BE2C (cell line): ENCODE results near the gene ZNF550.

Experiments used
- DNase-seq: peaks from one replicate; pipeline ENCODE4 v3.0.0-alpha.2; 2020
- H3K27me3 ChIP-seq: fragments of 250-450 bp; sonication (Bioruptor Pico); 2 replicates; pipeline ENCODE4 v1.5.1; 2020; ENCODE audit warnings: mild to moderate bottlenecking
- H3K36me3 ChIP-seq: fragments of 250-450 bp; sonication (Bioruptor Pico); 2 replicates; pipeline ENCODE4 v1.5.1; 2020; ENCODE audit warnings: mild to moderate bottlenecking
- H3K4me1 ChIP-seq: fragments of 250-450 bp; sonication (Bioruptor Pico); 2 replicates; pipeline ENCODE4 v1.5.1; 2020
- H3K4me3 ChIP-seq: 2 replicates; pipeline ENCODE4 v1.5.1; 2011; ENCODE audit warnings: low read depth, low read length
- H3K9me3 ChIP-seq: fragments of 250-450 bp; sonication (Bioruptor Pico); 2 replicates; pipeline ENCODE4 v1.5.1; 2020
- TF ChIP-seq, protein P1 (sequence below): IDR thresholded peaks from 2 replicates; pipeline ENCODE4 v1.5.1; 2012; ENCODE audit warnings: mild to moderate bottlenecking, low read depth, low read length

Gene ZNF550

DNA sequence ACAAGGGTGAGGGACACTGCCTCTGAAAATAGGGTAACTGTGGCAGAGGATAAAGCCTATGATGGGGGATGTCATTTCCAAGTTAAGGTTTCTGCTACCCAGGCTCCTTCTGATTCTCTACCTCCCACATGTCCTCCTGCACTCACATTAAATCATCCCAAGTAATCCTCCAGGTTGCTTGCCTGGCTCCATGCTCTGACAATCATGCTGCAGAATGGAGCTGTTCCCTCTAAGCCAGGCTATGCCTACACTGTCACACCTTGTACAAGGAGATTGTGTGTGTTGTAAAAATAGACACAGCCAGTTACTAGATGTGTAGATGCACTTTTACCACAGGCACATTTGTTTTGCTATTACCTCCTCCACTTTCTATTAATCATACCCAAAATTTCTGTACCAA is 11.0 kb upstream of the ZNF550 start:
- TF ChIP-seq, protein P1, sequence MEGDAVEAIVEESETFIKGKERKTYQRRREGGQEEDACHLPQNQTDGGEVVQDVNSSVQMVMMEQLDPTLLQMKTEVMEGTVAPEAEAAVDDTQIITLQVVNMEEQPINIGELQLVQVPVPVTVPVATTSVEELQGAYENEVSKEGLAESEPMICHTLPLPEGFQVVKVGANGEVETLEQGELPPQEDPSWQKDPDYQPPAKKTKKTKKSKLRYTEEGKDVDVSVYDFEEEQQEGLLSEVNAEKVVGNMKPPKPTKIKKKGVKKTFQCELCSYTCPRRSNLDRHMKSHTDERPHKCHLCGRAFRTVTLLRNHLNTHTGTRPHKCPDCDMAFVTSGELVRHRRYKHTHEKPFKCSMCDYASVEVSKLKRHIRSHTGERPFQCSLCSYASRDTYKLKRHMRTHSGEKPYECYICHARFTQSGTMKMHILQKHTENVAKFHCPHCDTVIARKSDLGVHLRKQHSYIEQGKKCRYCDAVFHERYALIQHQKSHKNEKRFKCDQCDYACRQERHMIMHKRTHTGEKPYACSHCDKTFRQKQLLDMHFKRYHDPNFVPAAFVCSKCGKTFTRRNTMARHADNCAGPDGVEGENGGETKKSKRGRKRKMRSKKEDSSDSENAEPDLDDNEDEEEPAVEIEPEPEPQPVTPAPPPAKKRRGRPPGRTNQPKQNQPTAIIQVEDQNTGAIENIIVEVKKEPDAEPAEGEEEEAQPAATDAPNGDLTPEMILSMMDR: no peak
- Histone ChIP-seq H3K36me3 (peaks cover 38% of the 10 kb centered on the region), H3K27me3 (no peaks in the 10 kb centered on the region), H3K9me3 (peaks cover 15% of the 10 kb centered on the region), H3K4me3 (no peak overlapping the region), H3K4me1 (no peaks in the 10 kb centered on the region)
- DNase-seq: no peak

DNA sequence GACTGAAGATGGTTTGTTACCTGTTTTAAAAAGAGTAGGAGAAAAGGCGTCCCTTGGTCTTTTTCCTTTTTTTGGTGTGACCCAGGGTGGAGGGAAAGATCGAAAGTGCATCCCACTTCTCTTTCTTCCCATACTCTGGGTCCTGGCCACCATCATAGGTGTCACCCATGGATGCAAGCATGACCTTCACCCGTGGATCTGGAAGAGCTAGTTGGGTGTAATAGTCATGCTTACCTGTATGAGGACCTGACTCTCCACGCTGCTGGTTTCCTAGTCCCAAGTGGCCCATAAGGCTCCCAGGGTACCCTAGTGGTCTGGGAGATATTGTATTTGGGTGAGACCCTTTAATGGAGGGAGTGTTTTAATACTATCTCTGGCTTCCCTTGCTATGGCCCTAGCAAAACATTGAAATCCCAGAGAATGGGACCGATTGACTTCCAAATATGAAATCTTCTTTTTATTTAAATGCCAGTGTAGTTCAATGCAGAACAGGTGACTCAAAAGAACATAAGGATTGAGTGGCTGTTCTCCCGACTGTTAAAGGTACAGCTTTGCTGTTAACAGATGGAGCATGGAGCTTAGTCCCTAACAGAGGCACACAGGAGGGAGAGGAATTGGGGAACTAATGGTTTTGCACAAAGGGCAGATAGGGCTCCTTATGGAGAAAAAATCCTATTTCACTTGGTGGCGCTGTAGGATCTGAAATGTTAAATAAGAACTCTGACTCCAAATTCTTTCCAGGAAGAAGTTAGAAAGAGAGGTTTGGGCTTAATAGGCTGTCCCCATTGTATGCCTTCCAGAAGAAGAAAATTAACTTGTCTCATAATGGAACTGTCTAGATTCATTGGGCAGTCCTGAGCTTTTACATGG is 7.0 kb upstream of the ZNF550 start:
- no peak overlapping the region for H3K4me3 ChIP-seq
- peaks cover under 1% of the 10 kb centered on the region for H3K36me3 ChIP-seq
- TF ChIP-seq, protein P1: no peak
- no peaks in the 10 kb centered on the region for H3K4me1 ChIP-seq
- DNase-seq: peak; percentile 16
- H3K9me3 ChIP-seq: peaks cover 13% of the 10 kb centered on the region
- no peaks in the 10 kb centered on the region for H3K27me3 ChIP-seq

DNA sequence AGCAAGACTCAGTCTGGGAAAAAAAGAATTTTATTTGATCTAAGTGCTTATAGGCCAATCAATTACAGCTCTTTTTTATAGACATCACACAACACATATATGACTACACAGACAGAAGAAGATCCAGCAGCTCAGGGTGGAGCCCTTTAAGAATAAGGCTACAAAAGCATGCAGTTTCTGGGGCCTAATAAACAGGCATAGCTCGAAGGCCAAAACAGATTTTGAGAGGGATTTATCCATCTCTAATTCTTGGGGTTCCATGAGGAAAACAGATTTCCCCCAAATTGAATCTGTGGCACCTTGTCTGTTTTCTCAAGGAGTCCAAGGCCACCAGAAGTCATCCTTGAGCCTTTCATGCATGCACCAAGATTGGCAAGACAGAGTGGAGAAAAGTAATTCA is 3.9 kb upstream of the ZNF550 start:
- peaks cover 16% of the 10 kb centered on the region for H3K9me3 ChIP-seq
- no peak overlapping the region for H3K4me3 ChIP-seq
- H3K36me3 ChIP-seq: no peaks in the 10 kb centered on the region
- no peaks in the 10 kb centered on the region for H3K4me1 ChIP-seq
- TF ChIP-seq, protein P1: no peak
- no peaks in the 10 kb centered on the region for H3K27me3 ChIP-seq
- DNase-seq: no peak

DNA sequence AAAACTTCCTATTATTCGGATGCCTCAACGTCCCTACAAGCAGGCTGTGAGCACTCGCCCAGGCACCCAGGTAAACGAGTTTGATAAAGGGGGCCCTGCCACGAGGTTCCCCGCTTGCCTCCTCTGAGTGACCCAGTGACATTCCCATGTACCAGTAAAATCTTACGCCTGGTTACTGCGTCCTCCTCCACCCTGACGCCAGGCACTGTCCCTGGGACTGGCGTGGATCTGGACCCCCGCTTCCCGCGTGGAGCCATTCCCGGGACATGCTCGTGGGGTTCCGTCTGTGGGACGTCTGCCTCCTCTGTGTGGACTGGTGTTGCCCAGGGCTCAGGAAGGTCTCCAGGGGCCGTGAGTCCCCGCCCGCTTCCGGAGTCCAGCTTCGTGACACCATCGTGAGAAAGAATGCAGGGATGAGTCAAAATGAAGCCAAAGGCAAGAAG is 407 bp upstream of the ZNF550 start:
- no peaks in the 10 kb centered on the region for H3K27me3 ChIP-seq
- TF ChIP-seq, protein P1: no peak
- H3K9me3 ChIP-seq: peaks cover 6% of the 10 kb centered on the region
- no peak for DNase-seq
- peaks cover 14% of the 10 kb centered on the region for H3K36me3 ChIP-seq
- H3K4me3 ChIP-seq: no peak overlapping the region
- H3K4me1 ChIP-seq: no peaks in the 10 kb centered on the region

DNA sequence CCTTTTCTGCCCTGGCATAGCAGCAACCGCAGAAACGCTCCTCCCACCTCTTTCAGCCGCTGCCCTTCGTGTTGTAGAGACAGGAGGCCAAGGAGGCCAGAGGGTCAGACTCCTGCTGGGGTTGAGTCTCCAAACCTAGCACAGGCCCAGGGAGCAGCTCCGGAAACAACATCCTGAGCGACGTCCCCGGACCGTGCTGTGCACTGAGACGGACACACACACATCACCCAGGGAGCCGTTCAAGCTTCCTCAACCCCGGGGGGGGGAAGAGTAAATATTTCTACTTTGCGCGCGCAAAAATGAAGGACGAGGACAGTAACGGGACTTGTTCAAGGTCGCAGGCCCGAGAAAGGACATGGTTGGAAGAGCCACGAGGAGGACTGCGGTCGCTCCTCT is 657 bp downstream of the ZNF550 start:
- peak overlapping the region; percentile 89 for H3K4me3 ChIP-seq
- TF ChIP-seq, protein P1: no peak
- H3K9me3 ChIP-seq: peaks cover 4% of the 10 kb centered on the region
- H3K27me3 ChIP-seq: no peaks in the 10 kb centered on the region
- DNase-seq: peak; percentile 15
- peaks cover 25% of the 10 kb centered on the region for H3K36me3 ChIP-seq
- H3K4me1 ChIP-seq: no peaks in the 10 kb centered on the region

DNA sequence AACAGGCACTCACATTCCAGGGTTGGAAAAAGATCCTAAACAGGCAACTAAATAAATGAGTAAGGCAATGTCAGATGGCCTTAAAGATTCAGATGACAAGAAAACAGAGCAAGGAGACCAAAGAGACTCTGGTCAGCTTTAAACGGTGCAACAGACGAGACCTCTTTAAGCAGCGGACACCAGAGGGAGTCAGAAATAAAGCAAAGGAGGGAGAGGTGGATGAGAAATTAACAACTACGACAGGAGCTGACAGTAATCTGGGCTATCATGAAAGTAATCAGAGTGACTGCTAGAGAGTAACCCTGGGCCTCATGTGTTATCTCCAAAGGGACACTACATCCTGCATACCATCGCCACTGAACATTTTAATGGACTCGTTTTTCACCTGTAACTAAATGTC is 1.1 kb downstream of the ZNF550 start:
- peaks cover 30% of the 10 kb centered on the region for H3K36me3 ChIP-seq
- TF ChIP-seq, protein P1: no peak
- no peaks in the 10 kb centered on the region for H3K27me3 ChIP-seq
- H3K9me3 ChIP-seq: peaks cover 4% of the 10 kb centered on the region
- no peak for DNase-seq
- H3K4me1 ChIP-seq: no peaks in the 10 kb centered on the region
- peak overlapping the region; percentile 89 for H3K4me3 ChIP-seq
